GM18505 (cell line): ENCODE results near the gene HOXD10.

Experiments
- ATAC-seq: cut with Tn5 transposase; IDR thresholded peaks from one replicate; pipeline ENCODE4 v1.9.1; 2021; ENCODE audit not compliant: unreplicated experiment
- POLR2A ChIP-seq: IDR thresholded peaks from 4 replicates; pipeline ENCODE4 v1.6.1; 2011; ENCODE audit warnings: borderline replicate concordance; ENCODE audit not compliant: insufficient read depth, insufficient read length; ENCODE audit errors: extremely low read depth

The HOXD10 gene

GRCh38 chr2:176122683-176123410 lies 6.3 kb downstream of the HOXD10 start, which contains the start of gene HOXD9:
Gene HOXD9, plus strand, starts transcription at chr2:176122719. Its CDS starts 50 bp downstream, at chr2:176122769.
- no peak for ATAC-seq

GRCh38 chr2:176123411-176124109 lies 7.0 kb downstream of the HOXD10 start:
- no peak for ATAC-seq
- TF ChIP-seq POLR2A = no peak

More at GRCh38 chr2:176122683-176123410, 6.3 kb downstream of the HOXD10 start, which contains the start of gene HOXD9:
- TF ChIP-seq POLR2A = no peak

- TF ChIP-seq POLR2A = no peak
- no peak for ATAC-seq
Observed at GRCh38 chr2:176124110-176124946, 7.8 kb downstream of the HOXD10 start.

GRCh38 chr2:176124947-176125771 lies 8.6 kb downstream of the HOXD10 start:
- no peak for TF ChIP-seq POLR2A
- no peak for ATAC-seq

GRCh38 chr2:176125772-176126054 lies 9.1 kb downstream of the HOXD10 start:
- ATAC-seq = no peak
- no peak for TF ChIP-seq POLR2A

DNA sequence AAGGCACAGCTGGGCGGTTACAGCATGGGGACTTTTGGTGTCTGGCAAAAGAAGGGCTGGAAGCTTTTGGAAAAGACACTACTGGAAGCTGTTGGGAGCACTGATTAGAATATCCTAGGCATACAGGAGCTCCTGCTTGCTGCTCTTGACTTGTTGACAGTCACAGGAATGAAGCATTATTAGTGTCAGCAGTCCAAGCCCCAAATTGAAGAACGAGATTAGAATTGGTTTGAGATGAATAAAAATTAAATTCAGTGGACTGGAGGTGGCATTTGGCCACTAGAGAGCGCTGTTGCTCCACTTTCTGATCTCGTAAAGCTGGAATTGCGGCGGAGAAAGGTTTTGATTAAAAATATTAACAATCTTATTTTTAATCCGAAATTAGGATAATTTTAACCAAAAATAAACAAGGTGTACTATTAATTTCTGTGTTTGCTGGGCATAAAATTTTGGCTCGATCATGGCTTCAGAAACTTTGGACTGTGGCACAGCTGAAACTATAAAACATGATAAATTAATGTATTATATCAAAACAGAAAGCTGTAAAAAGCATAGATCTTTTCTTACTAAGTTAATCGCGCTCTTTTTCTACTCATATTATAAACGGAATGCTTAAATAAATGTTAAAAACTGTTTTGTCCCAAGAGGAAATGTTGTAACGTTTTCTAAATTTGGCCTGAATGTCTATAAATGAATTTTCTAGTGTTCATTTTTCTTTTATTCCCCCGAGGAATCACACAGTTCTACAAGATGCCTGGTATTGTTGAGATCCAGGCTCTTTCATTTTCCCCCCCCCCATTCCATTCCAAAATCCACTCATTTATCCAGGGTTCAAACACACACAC lies 10.6 kb downstream of the HOXD10 start:
- no peak for TF ChIP-seq POLR2A
- no peak for ATAC-seq

DNA sequence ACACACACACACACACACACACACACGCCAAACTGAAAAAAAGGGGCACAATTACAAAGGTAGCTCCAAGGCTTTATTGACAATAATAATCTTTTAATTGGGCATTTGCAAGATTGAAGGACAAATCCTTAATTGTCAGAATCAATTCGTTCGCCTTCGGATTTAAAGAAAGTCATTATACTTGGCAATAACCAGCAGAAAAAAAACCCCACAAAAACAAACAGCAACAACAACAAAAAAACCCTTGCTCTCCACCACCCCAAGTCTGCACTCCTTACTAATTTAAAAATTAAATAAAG lies 11.1 kb downstream of the HOXD10 start:
- no peak for ATAC-seq
- no peak for TF ChIP-seq POLR2A

DNA sequence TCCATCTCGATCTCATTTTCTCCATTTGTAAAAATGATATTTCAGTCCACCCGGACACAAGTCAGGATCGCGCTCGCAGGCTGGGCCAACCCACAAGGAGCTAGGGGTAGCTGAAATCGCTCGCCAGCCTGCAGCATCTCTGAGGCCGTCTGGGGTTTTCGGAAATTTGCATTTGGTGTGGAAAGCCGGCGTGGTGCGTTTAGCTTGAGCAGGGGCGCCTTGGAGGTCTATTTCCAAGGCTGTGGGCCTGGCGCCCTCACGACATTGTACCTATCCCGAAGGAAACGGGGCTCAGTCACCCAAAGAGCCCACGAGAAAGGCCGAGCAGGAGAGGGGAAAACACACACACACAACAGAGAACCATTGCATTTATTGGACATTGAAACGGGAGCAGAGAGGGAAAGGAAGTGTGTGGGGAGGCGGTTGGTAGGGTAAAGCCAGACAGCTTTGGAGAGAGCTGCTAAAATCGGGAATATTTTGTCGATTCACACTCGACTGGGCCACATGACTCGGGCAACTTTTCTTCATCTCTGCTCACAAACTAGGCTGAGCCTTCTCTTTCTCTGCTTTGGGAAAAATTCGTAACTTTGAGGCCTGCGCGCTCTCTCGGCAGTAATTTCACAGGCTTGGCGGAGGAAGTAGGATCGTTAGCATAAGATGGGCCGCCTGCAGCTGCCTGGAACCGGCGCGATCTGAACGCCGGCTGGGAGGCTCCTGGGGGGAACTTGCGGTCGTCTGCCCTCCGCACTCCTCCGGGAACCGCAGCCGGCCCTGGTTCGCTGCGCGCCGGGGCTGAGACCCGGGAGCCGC lies 11.8 kb downstream of the HOXD10 start:
- ATAC-seq = no peak
- no peak for TF ChIP-seq POLR2A

DNA sequence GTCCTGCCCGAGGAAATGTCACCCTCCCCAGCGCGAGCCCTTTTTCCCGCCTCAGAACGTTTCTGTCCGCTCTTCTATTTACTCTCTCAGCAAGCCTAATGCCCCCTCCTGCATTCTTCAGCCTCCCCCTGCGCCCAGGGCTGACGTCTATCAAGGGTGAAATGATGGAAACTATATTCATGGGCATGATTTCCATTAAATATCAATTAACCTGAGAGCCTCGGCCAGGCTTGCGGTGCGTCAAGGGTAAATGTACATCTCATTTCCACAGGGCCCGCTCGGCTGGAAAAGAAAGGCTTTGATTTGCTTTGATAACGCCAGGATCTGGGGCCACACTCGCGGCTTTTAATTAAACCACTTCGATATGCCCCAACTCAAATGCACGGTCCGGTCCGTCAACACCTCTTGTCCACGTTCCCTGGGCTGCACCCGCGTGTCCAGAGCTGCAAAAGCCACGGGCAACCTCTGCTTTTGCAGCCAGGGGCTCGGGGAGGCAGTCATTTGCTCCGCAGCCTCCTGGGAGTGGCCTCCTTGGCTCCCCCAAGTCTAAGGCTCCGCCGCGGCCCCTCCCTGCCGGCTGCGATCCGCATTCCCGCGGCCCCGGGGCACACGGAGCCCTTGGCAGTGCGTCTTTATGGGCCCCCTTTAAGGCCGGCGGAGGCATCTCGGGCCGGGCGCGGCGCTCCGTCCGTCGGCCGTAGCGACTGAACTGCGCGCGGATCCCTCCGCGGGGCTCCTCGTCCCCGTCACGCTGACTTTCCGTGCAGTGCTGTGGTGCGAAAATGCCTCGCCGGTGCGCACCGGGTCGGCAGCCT lies 12.6 kb downstream of the HOXD10 start, which contains the start of gene HOXD8:
Gene HOXD8, plus strand, starts transcription at position 724 of the 815 bp plus-strand sequence. CDS start 662 bp downstream, outside the sequence.
- TF ChIP-seq POLR2A = no peak
- no peak for ATAC-seq

GRCh38 chr2:176129813-176130146 lies 13.2 kb downstream of the HOXD10 start:
- no peak for TF ChIP-seq POLR2A
- no peak for ATAC-seq
